NCI-H2171 treated with DMSO at 0.1 percent for 48 hours (cell line): Measurements from ENCODE around the gene HELZ2.
A peak's percentile ranks its signal among the peaks of the same experiment; 100 is the strongest.
"Not testable (repeated sequence)": the region's sequence is repeated elsewhere in the genome, so short reads cannot be mapped to it uniquely, and the experiment has no call there.

Experiments
- DNase-seq: peaks from one replicate; lab custom pipeline; 2025; lab: John Stamatoyannopoulos, UW

Gene HELZ2

GRCh38 chr20:63564036-63564810 is 9.8 kb downstream of the HELZ2 start:
- no peak for DNase-seq

GRCh38 chr20:63563225-63563935 is 10.7 kb downstream of the HELZ2 start:
- DNase-seq = no peak

GRCh38 chr20:63562461-63563224 is 11.4 kb downstream of the HELZ2 start:
- DNase-seq = no peak

GRCh38 chr20:63561624-63562396 is 12.2 kb downstream of the HELZ2 start:
- no peak for DNase-seq

GRCh38 chr20:63560856-63561609 is 13.0 kb downstream of the HELZ2 start:
- DNase-seq = no peak

- no peak for DNase-seq
Observed at GRCh38 chr20:63560333-63560805, 13.7 kb downstream of the HELZ2 start.

GRCh38 chr20:63559485-63560332 is 14.3 kb downstream of the HELZ2 start:
- not testable (repeated sequence) for DNase-seq

- DNase-seq = no peak
Observed at GRCh38 chr20:63558804-63559484, 15.1 kb downstream of the HELZ2 start.

- DNase-seq = no peak
Observed at GRCh38 chr20:63557481-63557891, 16.6 kb downstream of the HELZ2 start.

- DNase-seq = no peak
Observed at GRCh38 chr20:63556873-63557478, 17.1 kb downstream of the HELZ2 start.

- DNase-seq = no peak
Observed at GRCh38 chr20:63555661-63556381, 18.2 kb downstream of the HELZ2 start.

GRCh38 chr20:63554361-63555278 is 19.4 kb downstream of the HELZ2 start:
- DNase-seq = no peak

- DNase-seq = peak; percentile 29
Observed at GRCh38 chr20:63553933-63554290, 20.1 kb downstream of the HELZ2 start, which contains the start of gene FNDC11. Gene FNDC11 (plus strand): TSS chr20:63554159. CDS start chr20:63555664, 1,505 bp downstream.

- DNase-seq = peak; percentile 87
Observed at GRCh38 chr20:63553251-63553932, 20.6 kb downstream of the HELZ2 start.

- DNase-seq = peak; percentile 67
Observed at GRCh38 chr20:63552481-63553249, 21.4 kb downstream of the HELZ2 start.

- no peak for DNase-seq
Observed at GRCh38 chr20:63551068-63551467, 23.0 kb downstream of the HELZ2 start.
